SU-DHL-6 (cell line): ENCODE measurements around the gene HIBADH.

ENCODE experiments used
- CTCF ChIP-seq: fragments of 200-600 bp; sonication (generic); IDR thresholded peaks from one replicate; pipeline ENCODE4 v1.5.1; 2017; ENCODE audit warnings: antibody characterized with exemption, mild to moderate bottlenecking, low read length, moderate library complexity; ENCODE audit not compliant: insufficient read depth, poor library complexity, severe bottlenecking
- EZH2phosphoT487 ChIP-seq: fragments of 200-600 bp; sonication (generic), shearing (Covaris generic); conservative IDR thresholded peaks from 2 replicates; pipeline ENCODE4 v1.6.1; 2018; ENCODE audit warnings: mild to moderate bottlenecking, antibody characterized with exemption, low read length, moderate library complexity, mixed read lengths

- TF ChIP-seq CTCF (no peak), EZH2phosphoT487 (no peak)
Measured at GRCh38 chr7:27705200-27705594, 42.5 kb upstream of the HIBADH start.
